CD4-positive, alpha-beta T cell treated with Interleukin-6 for 4 hours (primary cell): Measurements from ENCODE around the gene CAPRIN1.
"Not testable (repeated sequence)": the region's sequence is repeated elsewhere in the genome, so short reads cannot be mapped to it uniquely, and the experiment has no call there.

Source experiments
- DNase-seq: peaks from one replicate; pipeline ENCODE4 v3.0.0-alpha.2; 2020; ENCODE audit warnings: mixed read lengths

Gene CAPRIN1

DNA sequence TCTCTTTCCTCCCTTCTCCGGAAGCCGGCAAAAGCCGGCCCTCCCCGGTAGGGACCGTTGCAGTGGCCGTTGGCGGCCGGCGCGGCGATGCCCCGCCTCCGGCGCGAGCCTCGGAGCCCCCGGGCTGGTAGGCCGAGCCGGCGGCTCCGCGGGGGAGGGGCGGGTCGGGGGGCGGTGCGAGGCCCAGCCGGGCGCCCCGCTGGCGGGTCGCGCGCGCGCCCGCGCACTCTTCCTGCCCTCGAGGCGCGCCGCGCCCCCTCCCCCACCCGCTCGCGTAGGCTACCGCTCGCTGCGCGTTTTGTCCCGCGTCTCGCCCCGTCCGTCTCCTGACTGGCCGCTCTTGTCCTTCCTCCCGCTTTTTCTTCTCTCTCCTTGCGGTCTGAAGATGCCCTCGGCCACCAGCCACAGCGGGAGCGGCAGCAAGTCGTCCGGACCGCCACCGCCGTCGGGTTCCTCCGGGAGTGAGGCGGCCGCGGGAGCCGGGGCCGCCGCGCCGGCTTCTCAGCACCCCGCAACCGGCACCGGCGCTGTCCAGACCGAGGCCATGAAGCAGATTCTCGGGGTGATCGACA is 591 bp downstream of the CAPRIN1 start:
- peak; percentile 93 for DNase-seq

- no peak for DNase-seq
Observed at GRCh38 chr11:34052608-34053160, 1.2 kb downstream of the CAPRIN1 start.

DNA sequence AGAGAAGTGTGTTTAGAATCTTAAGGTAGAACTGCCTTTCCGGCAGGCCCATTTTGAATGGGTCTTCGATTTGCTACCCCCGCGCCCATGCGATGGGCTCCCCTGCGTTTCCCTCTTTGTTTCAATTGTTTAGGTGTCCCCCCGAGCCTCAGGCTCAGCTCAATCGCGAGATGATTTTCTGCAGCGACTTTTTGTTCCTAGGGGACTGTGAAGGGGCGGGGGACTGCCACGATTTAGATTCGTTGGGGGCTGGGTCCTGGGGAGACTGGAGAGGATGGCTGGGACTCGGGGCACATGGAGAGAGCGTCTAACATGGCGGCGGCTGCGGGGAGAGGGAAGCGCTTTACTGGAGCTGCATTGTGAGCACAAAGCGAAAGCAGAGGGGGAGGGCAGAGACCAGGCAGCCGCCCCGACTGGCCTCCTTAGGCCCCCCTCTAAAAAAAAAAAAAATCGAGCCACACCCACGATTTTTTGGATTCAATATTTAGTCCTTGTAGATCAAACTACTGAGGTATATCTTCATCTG is 1.7 kb downstream of the CAPRIN1 start:
- DNase-seq, result peak; percentile 81

DNA sequence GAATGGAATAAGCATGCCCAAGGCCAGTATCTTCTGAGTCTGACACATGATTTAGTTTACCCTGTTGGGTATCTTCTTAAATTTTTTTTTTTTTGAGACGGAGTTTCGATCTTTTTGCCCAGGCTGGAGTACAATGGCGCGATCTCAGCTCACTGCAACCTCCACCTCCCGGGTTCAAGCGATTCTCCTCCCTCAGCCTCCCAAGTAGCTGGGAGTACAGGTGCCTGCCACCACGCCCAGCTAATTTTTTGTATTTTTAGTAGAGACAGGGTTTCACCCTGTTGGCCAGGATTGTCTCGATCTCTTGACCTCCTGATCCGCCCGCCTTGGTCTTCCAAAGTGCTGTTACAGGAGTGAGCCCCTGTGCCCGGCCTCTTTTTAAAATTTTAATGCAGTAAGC is 2.8 kb downstream of the CAPRIN1 start:
- not testable (repeated sequence) for DNase-seq

DNA sequence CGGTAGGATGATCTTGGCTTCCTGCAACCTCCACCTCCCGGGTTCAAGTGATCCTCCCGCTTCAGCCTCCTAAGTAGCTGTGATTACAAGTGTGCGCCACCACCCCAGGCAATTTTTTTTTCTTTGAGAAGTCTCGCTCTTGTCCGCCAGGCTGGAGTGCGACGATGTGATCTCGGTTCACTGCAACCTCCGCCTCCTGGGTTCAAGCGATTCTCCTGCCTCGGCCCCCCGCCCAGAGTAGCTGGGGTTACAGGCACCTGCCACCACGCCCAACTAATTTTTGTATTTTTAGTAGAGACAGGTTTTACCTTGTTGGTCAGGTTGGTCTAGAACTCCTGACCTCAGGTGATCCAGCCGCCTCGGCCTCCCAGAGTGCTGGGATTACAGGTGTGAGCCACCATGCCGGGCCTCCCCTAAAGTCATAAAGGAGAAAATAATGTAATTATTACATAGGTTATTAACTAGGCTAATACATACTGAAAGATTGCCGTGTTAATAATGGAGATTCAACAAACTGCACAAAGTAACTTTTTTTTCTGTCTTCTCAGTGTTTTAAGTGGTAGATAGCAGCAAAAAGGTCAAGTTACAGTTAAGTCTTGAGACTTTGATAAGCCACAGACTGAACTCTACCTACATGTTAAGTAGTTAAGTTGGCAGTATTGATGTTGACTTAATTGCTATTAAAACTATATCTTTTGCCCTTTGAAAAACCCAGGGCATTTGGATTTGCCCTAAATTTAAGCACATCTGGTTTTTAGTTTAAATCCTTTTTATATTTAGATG is 3.9 kb downstream of the CAPRIN1 start:
- DNase-seq, result no peak

DNA sequence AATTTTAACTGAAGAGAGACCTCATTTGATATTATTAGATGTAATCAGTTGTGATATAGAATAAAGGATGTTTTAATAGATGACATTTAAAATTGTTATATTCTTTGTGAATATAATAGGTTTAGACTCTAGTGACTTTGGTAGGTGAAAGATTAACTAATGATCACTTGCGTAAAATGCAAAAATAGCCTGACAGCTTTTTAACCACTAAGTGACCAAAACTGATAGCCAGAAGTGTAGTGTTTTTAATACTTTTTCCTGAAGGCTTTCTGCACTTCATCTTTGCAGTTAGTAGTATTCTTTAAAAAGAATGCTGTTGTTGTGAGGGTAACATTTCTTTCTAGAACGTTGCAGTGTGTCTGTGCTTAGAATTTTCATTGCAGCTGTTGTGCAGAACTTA is 5.1 kb downstream of the CAPRIN1 start:
- DNase-seq, result no peak

DNA sequence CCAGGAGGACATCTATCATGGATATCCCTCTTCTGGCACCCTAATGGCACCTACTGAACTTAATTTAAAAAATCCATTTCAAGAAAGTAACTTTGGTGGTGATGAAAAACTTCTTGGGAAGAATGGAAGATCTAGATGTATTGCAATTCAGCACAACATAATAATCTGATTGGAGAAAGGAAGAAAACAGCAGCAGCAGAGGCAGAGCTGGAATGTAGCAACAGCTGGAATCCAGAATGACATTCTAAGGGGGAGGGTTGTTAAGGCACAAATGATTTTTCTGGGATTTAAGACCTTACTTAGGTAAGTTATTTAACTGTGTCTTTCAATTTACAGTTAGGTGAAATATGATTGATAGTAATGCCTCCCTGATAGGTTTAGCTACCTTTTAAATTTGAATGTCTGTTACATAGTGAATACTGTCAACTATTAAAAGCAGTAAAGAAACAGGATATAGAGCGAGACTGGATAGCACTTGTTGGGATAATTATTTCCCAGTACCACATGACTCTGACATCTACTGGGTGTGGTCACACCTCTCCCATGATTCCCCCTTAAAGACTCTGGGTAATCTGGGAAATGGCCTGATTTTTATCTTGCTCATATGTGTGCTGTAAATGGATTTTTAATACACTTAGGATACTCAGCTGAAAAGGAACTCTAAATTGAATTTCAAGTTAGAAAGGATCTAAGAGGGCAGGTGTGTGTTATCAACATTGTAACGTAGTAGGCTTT is 11.7 kb downstream of the CAPRIN1 start:
- no peak for DNase-seq

DNA sequence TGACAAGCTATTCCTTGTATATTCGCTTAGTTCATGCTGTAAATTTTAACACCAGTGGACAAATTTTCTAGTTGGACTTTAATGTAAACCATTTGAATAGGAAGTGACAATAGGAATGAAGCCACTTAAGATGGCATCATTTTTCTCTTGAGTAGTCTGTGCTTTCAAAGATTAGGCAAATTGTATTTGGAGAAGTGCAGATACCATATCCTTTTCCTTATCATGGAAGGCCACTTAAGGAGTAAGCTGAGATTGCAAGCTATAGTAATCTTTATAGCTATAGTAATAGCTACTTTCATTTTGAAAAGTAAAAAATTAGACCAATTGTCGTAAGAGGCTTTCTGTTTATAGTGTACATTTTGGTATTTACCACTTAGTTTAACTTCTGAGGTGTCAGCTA is 12.8 kb downstream of the CAPRIN1 start:
- no peak for DNase-seq

- no peak for DNase-seq
Observed at GRCh38 chr11:34065505-34066203, 14.1 kb downstream of the CAPRIN1 start.

GRCh38 chr11:34066766-34067165 is 15.2 kb downstream of the CAPRIN1 start:
- not testable (repeated sequence) for DNase-seq

DNA sequence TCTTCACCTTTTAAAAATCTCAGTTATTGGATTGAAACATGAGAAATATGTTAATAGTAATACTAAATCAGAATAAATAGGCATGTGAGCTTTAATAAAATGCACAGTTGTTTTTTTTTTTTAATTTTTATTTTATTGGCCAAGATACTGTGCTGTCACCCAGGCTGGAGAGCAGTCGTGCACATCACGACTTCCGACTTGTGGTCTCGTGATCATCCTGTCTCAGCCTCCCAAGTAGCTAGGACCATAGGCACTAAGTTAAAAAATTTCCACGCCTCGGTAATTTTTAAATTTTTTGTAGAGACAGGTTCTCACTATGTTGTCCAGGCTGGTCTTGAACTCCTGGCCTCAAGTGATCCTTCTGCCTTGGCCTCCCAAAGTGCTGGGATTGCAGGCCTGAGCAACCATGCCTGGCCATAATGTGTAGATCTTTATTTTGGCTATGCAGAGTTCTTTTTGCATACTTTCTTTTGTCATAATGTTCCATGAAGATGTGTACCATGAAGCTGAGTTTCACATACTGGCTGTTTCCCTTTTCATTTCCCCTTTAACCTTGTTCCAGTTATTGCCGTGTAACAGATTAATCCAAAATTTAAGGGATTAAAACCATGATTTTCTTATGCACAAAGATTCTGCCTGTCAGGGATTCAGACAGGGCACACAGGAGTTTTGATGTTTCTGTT is 16.0 kb downstream of the CAPRIN1 start:
- no peak for DNase-seq

DNA sequence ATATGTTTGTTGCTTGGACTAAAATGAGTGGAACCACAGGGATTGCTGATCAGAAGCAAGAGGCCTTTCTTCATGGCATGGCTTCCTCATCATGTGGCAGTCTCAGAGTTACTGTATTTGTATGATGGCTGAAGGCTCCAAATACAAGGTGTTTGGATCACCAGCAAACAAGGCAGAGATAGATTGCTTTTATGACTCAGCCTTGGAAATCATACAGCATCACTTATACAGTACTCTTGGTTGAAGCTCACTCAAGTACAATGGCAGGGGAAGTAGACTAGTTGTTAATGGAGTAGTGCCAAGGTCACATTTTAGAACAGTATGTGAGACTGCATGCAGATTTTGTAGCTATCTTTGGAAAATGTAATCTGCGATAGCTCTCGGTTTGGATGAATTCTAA is 16.6 kb downstream of the CAPRIN1 start:
- DNase-seq, result no peak

- not testable (repeated sequence) for DNase-seq
Observed at GRCh38 chr11:34071306-34071705, 19.8 kb downstream of the CAPRIN1 start.

GRCh38 chr11:34072041-34072440 is 20.5 kb downstream of the CAPRIN1 start:
- DNase-seq, result no peak

GRCh38 chr11:34072832-34073231 is 21.3 kb downstream of the CAPRIN1 start:
- no peak for DNase-seq

DNA sequence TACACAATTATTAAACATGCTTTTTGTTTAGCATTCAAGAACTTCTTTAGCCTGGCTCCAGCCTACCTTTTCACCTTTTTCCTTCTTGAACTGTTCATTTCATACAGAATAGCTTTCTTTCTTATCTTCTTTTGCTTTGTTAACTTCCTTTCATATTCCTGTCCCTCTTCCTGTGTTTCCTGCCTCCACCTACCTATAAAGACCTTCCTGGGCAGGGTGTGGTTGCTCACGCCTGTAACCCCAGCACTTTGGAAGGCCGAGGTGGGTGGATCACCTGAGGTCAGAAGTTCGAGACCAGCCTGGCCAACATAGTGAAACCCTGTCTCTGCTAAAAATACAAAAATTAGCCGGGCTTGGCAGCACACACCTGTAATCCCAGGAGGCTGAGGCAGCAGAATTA is 22.9 kb downstream of the CAPRIN1 start:
- DNase-seq, result no peak

DNA sequence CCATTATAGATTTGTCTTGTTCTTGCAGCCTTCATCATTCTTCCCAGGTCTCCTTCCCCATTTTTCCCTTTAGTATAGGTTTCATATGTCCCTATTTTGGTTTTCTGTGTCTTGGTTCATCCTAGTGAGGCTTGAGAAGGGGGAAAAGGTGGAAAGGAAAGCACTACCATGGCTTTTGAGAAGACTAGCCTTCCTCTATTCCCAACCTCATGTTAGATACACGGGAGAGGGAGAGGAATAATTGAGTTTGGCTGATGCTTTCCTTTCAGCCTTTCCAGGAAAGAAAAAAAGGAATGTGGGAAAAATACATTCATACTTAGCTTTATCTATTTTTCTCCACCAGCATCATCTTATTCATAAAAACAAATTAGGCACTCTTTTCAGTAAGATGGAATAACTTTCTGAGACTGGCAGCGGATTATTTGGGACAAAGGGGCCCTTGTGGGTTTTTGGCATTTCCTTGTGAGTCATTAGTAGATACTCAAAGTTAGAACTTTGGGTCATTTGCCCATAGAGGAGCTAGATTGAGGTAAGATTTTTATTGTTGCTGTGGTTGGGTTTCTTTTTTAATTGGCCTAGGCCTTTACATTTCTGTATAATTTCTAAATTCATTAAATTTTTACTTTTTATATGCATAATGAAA is 23.8 kb downstream of the CAPRIN1 start:
- no peak for DNase-seq

DNA sequence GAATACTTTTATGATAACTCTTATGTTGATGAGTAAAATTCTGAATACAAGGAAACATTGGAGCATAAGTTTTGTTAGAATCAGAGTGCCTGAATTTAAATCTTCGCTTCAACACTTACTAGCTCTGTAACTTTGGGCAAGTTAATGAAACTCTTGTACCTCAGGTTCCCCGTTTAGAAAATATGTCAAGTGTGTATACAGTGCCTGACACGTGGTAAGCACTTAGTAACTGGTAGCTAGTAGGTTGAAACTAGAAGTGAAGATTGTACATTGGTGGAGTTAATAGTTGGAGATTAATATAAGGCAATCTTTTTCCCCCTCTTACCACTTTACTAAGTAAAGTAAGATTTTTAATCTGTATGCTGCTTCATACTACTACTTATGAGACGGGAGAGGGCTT is 29.1 kb downstream of the CAPRIN1 start:
- no peak for DNase-seq

DNA sequence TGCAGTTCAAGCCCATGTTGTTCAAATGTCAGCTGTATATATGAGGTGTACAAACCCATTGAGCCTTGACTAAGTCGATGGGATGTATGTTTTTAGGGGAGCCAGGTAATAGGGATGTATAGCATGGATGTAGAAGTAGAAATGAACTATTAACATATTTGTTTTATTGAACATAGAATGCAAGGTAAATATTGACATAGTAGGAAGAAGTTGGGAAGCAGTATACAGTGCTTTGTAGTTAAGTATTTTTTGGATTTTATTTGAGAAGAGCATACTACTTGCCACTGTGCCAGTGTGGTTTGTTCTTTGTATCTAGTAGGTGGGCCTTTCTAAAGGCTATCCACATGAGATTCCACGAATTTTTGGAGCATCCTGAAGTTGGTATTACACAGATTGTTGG is 33.1 kb downstream of the CAPRIN1 start:
- DNase-seq, result no peak

- no peak for DNase-seq
Observed at GRCh38 chr11:34086554-34087283, 35.2 kb downstream of the CAPRIN1 start.

GRCh38 chr11:34091825-34092224 is 40.3 kb downstream of the CAPRIN1 start:
- DNase-seq, result no peak
